CD14-positive monocyte (primary cell): ENCODE measurements around the gene RBM45. TPM values are rescaled to one million over a fixed set of nuclear protein-coding genes. Genes with fewer than 3 reads are reported as not detected.

Experiments
- DNase-seq, 3 donors: peaks; one replicate each; pipeline ENCODE4 v3.0.0-alpha.2; 2011 to 2022
- H2AFZ ChIP-seq: 2 replicates; pipeline ENCODE4 v1.6.0; 2012; ENCODE audit warnings: mild to moderate bottlenecking, low read depth, low read length, inconsistent platforms; ENCODE audit not compliant: insufficient read depth, poor library complexity, severe bottlenecking
- H3K27ac ChIP-seq, 2 donors: 1 replicate in 1 of 2; 2 replicates in 1 of 2; pipeline ENCODE4 v1.5.1; 2012 to 2013; ENCODE audit warnings: low read length in 2 of 2, control low read depth in 1 of 2, inconsistent platforms in 1 of 2, low read depth in 1 of 2, mild to moderate bottlenecking in 1 of 2
- H3K27me3 ChIP-seq, 2 donors: one replicate each; pipeline versions ENCODE4 v1.6.0 to v1.6.1; 2011 to 2013; ENCODE audit warnings: low read length in 2 of 2; ENCODE audit not compliant: control insufficient read depth in 2 of 2, insufficient read depth in 2 of 2
- H3K36me3 ChIP-seq, 2 donors: replicated peaks in 1 of 2; 1 replicate in 1 of 2; 2 replicates in 1 of 2; pipeline versions ENCODE4 v1.5.1 to v1.6.1; 2012 to 2013; ENCODE audit warnings: low read length in 2 of 2, control low read depth in 1 of 2, inconsistent platforms in 1 of 2, mild to moderate bottlenecking in 1 of 2; ENCODE audit not compliant: insufficient read depth in 2 of 2, control insufficient read depth in 1 of 2
- H3K4me1 ChIP-seq, 2 donors: 1 replicate in 1 of 2; 2 replicates in 1 of 2; pipeline versions ENCODE4 v1.5.1 to v1.6.1; 2012 to 2013; ENCODE audit warnings: low read length in 2 of 2, control low read depth in 1 of 2, inconsistent platforms in 1 of 2, mild to moderate bottlenecking in 1 of 2, moderate library complexity in 1 of 2; ENCODE audit not compliant: insufficient read depth in 2 of 2, control insufficient read depth in 1 of 2
- H3K4me2 ChIP-seq: replicated peaks from 2 replicates; pipeline ENCODE3; 2012; ENCODE audit warnings: low read length, moderate library complexity, mild to moderate bottlenecking; ENCODE audit not compliant: poor library complexity, severe bottlenecking; ENCODE audit errors: extremely low read depth
- H3K4me3 ChIP-seq, 3 experiments: fragments of 200-600 bp in 1 of 3; sonication (generic) in 1 of 3; replicated peaks in 1 of 3; 1 replicate in 2 of 3; 2 replicates in 1 of 3; pipeline ENCODE4 v1.5.1; 2011 to 2013; ENCODE audit warnings: low read length in 3 of 3, mild to moderate bottlenecking in 3 of 3, control low read depth in 2 of 3, low read depth in 2 of 3, inconsistent platforms in 1 of 3, moderate library complexity in 1 of 3
- H3K79me2 ChIP-seq: 2 replicates; pipeline ENCODE4 v1.6.0; 2012; ENCODE audit warnings: mild to moderate bottlenecking, control low read depth, inconsistent platforms, low read length, moderate library complexity; ENCODE audit not compliant: insufficient read depth
- H3K9ac ChIP-seq: 2 replicates; pipeline ENCODE4 v1.6.0; 2017; ENCODE audit warnings: low read length, mild to moderate bottlenecking; ENCODE audit not compliant: insufficient read depth, poor library complexity, severe bottlenecking
- H3K9me3 ChIP-seq, 2 donors: replicated peaks in 1 of 2; 1 replicate in 1 of 2; 2 replicates in 1 of 2; pipeline versions ENCODE4 v1.5.1 to v1.6.1; 2012 to 2013; ENCODE audit warnings: low read length in 2 of 2, control low read depth in 1 of 2; ENCODE audit not compliant: control insufficient read depth in 1 of 2, insufficient read depth in 1 of 2
- H4K20me1 ChIP-seq: 2 replicates; pipeline ENCODE4 v1.6.0; 2012; ENCODE audit warnings: mild to moderate bottlenecking, low read length, control low read depth, moderate library complexity; ENCODE audit not compliant: insufficient read depth
- H3K27ac Mint-ChIP-seq, 7 donors: one replicate each; pipeline ENCODE4 v1.8.0; 2020; ENCODE audit warnings: mild to moderate bottlenecking in 7 of 7, mixed read lengths in 7 of 7, moderate library complexity in 6 of 7, inconsistent platforms in 2 of 7
- H3K27me3 Mint-ChIP-seq, 3 donors: one replicate each; pipeline ENCODE4 v1.8.0; 2021 to 2022; ENCODE audit warnings: low read depth in 3 of 3, mild to moderate bottlenecking in 3 of 3, mixed read lengths in 3 of 3, moderate library complexity in 3 of 3, inconsistent platforms in 1 of 3
- H3K36me3 Mint-ChIP-seq, 2 donors: one replicate each; pipeline ENCODE4 v1.8.0; 2020; ENCODE audit warnings: mixed read lengths in 2 of 2, inconsistent platforms in 1 of 2, mild to moderate bottlenecking in 1 of 2
- H3K4me1 Mint-ChIP-seq: one replicate; pipeline ENCODE4 v1.8.0; 2020; ENCODE audit warnings: mild to moderate bottlenecking, mixed read lengths
- H3K4me3 Mint-ChIP-seq, 2 donors: one replicate each; pipeline ENCODE4 v1.8.0; 2020; ENCODE audit warnings: mild to moderate bottlenecking in 2 of 2, mixed read lengths in 2 of 2, moderate library complexity in 1 of 2
- H3K9me3 Mint-ChIP-seq, 7 donors: one replicate each; pipeline ENCODE4 v1.8.0; 2020 to 2022; ENCODE audit warnings: mixed read lengths in 7 of 7, mild to moderate bottlenecking in 6 of 7, moderate library complexity in 6 of 7, inconsistent platforms in 2 of 7
- WGBS: methylation state at CpG from one replicate; pipeline ENCODE4 v1.1.5; 2013; ENCODE audit warnings: missing lambda C conversion rate; ENCODE audit not compliant: insufficient coverage; 5-methylcytosine and 5-hydroxymethylcytosine counted together
- intact Hi-C, 2 donors: fragments of 100-400 bp; cut with micrococcal nuclease; formaldehyde crosslinking; loops; one replicate each; pipeline versions ENCODE4 v1.15.0 to v1.15.1; 2023
- polyA plus RNA-seq, 3 donors: library from polyadenylated mRNA; depleted of rRNA in 1 of 3; unstranded in 2 of 3; stranded (reverse) in 1 of 3; fragments of 300-500 nt in 2 of 3; fragments of >200 nt in 1 of 3; fragmentation: Illumina TruSeq in 2 of 3; gene quantifications; 1 replicate in 2 of 3; 2 replicates in 1 of 3; pipeline ENCODE4 v1.2.3, GENCODE V29; 2012 to 2021
- TF ChIP-seq, protein P1 (sequence below): fragments of 200-600 bp; IDR thresholded peaks from one replicate; pipeline ENCODE4 v1.8.0; 2022; ENCODE audit warnings: antibody characterized with exemption, mild to moderate bottlenecking

Gene RBM45
- polyA plus RNA-seq, 3 donors: 5.7 to 6.6 (median 5.9) TPM

DNA sequence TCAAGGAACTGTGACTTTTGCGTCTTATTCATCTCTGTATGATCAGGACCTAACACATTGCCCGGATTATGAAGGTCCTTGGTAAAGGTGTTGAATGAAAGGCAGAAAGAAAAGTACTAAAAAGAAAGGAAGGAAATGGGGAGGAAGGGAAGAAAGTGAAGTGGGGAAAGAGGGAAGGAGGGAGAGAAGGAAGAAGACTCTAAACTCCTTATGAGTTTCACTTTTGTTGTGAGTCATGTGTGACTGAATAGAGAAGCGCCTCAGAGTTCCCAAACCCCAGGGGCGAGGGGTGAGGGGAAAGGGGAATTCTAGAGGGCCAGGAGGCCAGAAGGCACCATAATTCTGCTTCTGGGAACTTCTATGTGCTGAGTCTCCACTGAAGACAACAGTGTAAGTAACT, 51.2 kb downstream of the RBM45 start:
- H3K9me3 ChIP-seq: no peaks in the 10 kb centered on the region
- intact Hi-C loops: no loop called here
- peak in 1 of 3 donors; percentile 46 for DNase-seq
- H3K4me2 ChIP-seq: no peak overlapping the region
- Mint-ChIP-seq H3K4me3 (peak overlapping the region in 1 of 2 donors; percentile 52), H3K9me3 (no peaks in the 10 kb centered on the region), H3K36me3 (no peaks in the 10 kb centered on the region), H3K27me3 (peaks cover 0 to 4% (median 3%) of the 10 kb centered on the region in 3 donors), H3K4me1 (peaks cover 9% of the 10 kb centered on the region), H3K27ac (no peak overlapping the region)
- no peaks in the 10 kb centered on the region for H3K27me3 ChIP-seq
- no peak overlapping the region for H2AFZ ChIP-seq
- TF ChIP-seq, protein P1, sequence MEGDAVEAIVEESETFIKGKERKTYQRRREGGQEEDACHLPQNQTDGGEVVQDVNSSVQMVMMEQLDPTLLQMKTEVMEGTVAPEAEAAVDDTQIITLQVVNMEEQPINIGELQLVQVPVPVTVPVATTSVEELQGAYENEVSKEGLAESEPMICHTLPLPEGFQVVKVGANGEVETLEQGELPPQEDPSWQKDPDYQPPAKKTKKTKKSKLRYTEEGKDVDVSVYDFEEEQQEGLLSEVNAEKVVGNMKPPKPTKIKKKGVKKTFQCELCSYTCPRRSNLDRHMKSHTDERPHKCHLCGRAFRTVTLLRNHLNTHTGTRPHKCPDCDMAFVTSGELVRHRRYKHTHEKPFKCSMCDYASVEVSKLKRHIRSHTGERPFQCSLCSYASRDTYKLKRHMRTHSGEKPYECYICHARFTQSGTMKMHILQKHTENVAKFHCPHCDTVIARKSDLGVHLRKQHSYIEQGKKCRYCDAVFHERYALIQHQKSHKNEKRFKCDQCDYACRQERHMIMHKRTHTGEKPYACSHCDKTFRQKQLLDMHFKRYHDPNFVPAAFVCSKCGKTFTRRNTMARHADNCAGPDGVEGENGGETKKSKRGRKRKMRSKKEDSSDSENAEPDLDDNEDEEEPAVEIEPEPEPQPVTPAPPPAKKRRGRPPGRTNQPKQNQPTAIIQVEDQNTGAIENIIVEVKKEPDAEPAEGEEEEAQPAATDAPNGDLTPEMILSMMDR: no peak
- no peaks in the 10 kb centered on the region for H3K36me3 ChIP-seq
- no peak overlapping the region for H3K4me3 ChIP-seq
- H3K4me1 ChIP-seq: peaks cover 0 to 6% of the 10 kb centered on the region in 2 donors
- H3K9ac ChIP-seq: no peak overlapping the region
- WGBS: 100% methylated on average over 1 of the region's 4 CpGs
- H4K20me1 ChIP-seq: no peaks in the 10 kb centered on the region
- no peaks in the 10 kb centered on the region for H3K79me2 ChIP-seq
- no peak overlapping the region for H3K27ac ChIP-seq

- no peak overlapping the region for H3K4me3 Mint-ChIP-seq
- H3K4me3 ChIP-seq: no peak overlapping the region
- no peak overlapping the region for H2AFZ ChIP-seq
- H3K36me3 ChIP-seq: no peaks in the 10 kb centered on the region
- no peak overlapping the region for H3K27ac Mint-ChIP-seq
- peaks cover 0 to 4% (median 3%) of the 10 kb centered on the region in 3 donors for H3K27me3 Mint-ChIP-seq
- no peaks in the 10 kb centered on the region for H3K9me3 ChIP-seq
- peaks cover 0 to 6% of the 10 kb centered on the region in 2 donors for H3K4me1 ChIP-seq
- H4K20me1 ChIP-seq: no peaks in the 10 kb centered on the region
- DNase-seq: no peak
- no peak overlapping the region for H3K9ac ChIP-seq
- WGBS: no CpG with 5 or more reads among the region's 1 CpG
- no peaks in the 10 kb centered on the region for H3K36me3 Mint-ChIP-seq
- no peaks in the 10 kb centered on the region for H3K9me3 Mint-ChIP-seq
- no peak overlapping the region for H3K4me2 ChIP-seq
- TF ChIP-seq, protein P1: no peak
- no peaks in the 10 kb centered on the region for H3K27me3 ChIP-seq
- no peaks in the 10 kb centered on the region for H3K79me2 ChIP-seq
- H3K4me1 Mint-ChIP-seq: peaks cover 9% of the 10 kb centered on the region
- H3K27ac ChIP-seq: no peak overlapping the region
- intact Hi-C loops: no loop called here
Measured at GRCh38 chr2:178163911-178164310, 51.7 kb downstream of the RBM45 start.
